ENCODE measurements around the gene FAM187B. TPM values are rescaled to one million over a fixed set of nuclear protein-coding genes. Genes with fewer than 3 reads are reported as not detected.
A peak's percentile ranks its signal among the peaks of the same experiment; 100 is the strongest.

The FAM187B gene
- total and polyA plus RNA-seq, 4 donors, result 0.20 to 0.28 TPM; not detected in 2

DNA sequence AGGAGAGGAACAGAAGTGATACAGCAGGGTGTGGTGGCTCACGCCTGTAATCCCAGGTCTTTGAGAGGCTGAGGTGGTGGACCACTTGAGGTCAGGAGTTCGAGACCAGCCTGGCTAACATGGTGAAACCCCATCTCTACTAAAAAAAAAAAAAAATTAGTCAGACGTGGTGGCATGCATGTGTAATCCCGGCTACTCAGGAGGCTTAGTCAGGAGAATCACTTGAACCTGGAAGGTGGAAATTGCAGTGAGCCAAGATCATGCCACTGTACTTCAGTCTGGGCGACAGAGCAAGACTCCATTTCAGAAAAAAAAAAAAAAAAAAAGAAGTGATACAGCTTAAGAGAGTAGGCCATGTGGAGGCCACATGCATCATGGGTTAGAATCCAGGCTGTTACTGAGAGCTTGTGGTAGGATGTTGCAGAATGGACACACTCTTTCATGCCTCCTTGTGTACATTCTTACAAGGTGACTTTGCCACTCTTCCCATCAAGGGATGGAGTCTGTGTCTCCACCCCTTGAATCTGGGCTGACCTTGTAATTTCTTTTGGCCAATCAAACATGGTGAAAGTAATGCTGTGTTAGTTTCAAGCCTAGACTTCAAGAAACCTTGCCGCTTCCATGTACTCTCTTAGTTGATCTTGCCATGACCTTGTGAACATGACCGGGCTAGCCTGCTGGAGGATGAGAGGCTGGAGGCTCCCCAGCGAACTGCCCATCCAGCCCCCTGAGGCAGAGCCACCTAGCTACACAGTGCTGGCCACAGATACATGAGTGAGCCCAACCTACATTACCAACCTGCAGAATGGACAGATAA lies 12.3 kb downstream of the FAM187B start:
- Histone ChIP-seq H3K4me3 (no peak overlapping the region), H3K36me3 (ENCODE audit: control insufficient read depth in 4 of 4, insufficient read depth in 4 of 4, low read length in 4 of 4) (no peaks in the 10 kb centered on the region), H3K4me1 (ENCODE audit: control insufficient read depth in 5 of 5, insufficient read depth in 5 of 5, low read length in 5 of 5) (peaks cover 0 to 14% (median 3%) of the 10 kb centered on the region in 5 donors), H3K9ac (ENCODE audit: insufficient read depth in 1 of 2, low read length in 2 of 2) (no peak overlapping the region), H3K9me3 (ENCODE audit: control insufficient read depth in 4 of 4, insufficient read depth in 3 of 4, low read length in 3 of 4) (peaks cover 0 to 4% (median 1%) of the 10 kb centered on the region in 4 donors), H3K27me3 (ENCODE audit: control insufficient read depth in 3 of 3, insufficient read depth in 3 of 3, low read length in 2 of 3) (no peaks in the 10 kb centered on the region), H3K27ac (ENCODE audit: low read depth in 1 of 2, low read length in 1 of 2) (no peak overlapping the region)
- 78 to 81% methylated on average over 8 of the region's 8 CpGs for WGBS, 2 donors
- ATAC-seq (ENCODE audit: insufficient read depth, low FRiP score), result no peak
- TF ChIP-seq, protein P1, sequence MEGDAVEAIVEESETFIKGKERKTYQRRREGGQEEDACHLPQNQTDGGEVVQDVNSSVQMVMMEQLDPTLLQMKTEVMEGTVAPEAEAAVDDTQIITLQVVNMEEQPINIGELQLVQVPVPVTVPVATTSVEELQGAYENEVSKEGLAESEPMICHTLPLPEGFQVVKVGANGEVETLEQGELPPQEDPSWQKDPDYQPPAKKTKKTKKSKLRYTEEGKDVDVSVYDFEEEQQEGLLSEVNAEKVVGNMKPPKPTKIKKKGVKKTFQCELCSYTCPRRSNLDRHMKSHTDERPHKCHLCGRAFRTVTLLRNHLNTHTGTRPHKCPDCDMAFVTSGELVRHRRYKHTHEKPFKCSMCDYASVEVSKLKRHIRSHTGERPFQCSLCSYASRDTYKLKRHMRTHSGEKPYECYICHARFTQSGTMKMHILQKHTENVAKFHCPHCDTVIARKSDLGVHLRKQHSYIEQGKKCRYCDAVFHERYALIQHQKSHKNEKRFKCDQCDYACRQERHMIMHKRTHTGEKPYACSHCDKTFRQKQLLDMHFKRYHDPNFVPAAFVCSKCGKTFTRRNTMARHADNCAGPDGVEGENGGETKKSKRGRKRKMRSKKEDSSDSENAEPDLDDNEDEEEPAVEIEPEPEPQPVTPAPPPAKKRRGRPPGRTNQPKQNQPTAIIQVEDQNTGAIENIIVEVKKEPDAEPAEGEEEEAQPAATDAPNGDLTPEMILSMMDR (IDR thresholded peaks at IDR 0.05; ENCODE audit: control extremely low read depth, extremely low read depth), result no peak
- no peak for DNase-seq

DNA sequence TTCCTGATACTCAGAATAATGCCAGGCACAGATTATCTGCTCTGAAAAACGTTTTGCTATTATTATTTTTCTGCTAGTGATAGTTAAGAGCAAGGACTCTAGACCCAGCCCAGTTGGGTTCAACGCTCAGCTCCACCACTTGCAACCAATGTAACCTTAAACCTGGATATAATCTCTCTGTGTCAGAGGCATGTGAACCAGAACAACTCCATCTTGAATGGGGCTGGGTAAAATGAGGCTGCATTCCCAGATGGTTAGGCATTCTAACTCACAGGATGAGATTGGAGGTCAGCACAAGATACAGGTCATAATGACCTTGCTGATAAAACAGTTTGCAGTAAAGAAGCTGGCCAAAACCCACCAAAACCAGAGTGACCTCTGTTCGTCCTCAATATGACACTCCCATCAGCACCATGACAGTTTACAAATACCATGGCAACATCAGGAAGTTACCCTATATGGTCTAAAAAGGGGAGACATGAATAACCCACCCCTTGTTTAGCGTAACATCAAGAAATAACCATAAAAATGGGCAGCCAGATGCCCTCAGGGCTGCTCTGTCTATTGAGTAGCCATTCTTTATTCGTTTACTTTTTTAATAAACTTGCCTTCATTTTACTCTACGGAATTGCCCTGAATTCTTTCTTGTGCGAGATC lies 13.6 kb downstream of the FAM187B start:
- TF ChIP-seq, protein P1 (IDR thresholded peaks at IDR 0.05; ENCODE audit: control extremely low read depth, extremely low read depth), result no peak
- Histone ChIP-seq H3K9me3 (ENCODE audit: control insufficient read depth in 4 of 4, insufficient read depth in 3 of 4, low read length in 3 of 4) (peaks cover 0 to 4% (median 1%) of the 10 kb centered on the region in 4 donors), H3K36me3 (ENCODE audit: control insufficient read depth in 4 of 4, insufficient read depth in 4 of 4, low read length in 4 of 4) (no peaks in the 10 kb centered on the region), H3K4me3 (no peak overlapping the region), H3K27me3 (ENCODE audit: control insufficient read depth in 3 of 3, insufficient read depth in 3 of 3, low read length in 2 of 3) (no peaks in the 10 kb centered on the region), H3K4me1 (ENCODE audit: control insufficient read depth in 5 of 5, insufficient read depth in 5 of 5, low read length in 5 of 5) (peaks cover 0 to 12% (median 3%) of the 10 kb centered on the region in 5 donors), H3K27ac (ENCODE audit: low read depth in 1 of 2, low read length in 1 of 2) (no peak overlapping the region), H3K9ac (ENCODE audit: insufficient read depth in 1 of 2, low read length in 2 of 2) (no peak overlapping the region)
- WGBS, 2 donors, result 78 to 80% methylated on average over 7 of the region's 7 CpGs
- no peak for DNase-seq
- no peak for ATAC-seq (ENCODE audit: insufficient read depth, low FRiP score)

DNA sequence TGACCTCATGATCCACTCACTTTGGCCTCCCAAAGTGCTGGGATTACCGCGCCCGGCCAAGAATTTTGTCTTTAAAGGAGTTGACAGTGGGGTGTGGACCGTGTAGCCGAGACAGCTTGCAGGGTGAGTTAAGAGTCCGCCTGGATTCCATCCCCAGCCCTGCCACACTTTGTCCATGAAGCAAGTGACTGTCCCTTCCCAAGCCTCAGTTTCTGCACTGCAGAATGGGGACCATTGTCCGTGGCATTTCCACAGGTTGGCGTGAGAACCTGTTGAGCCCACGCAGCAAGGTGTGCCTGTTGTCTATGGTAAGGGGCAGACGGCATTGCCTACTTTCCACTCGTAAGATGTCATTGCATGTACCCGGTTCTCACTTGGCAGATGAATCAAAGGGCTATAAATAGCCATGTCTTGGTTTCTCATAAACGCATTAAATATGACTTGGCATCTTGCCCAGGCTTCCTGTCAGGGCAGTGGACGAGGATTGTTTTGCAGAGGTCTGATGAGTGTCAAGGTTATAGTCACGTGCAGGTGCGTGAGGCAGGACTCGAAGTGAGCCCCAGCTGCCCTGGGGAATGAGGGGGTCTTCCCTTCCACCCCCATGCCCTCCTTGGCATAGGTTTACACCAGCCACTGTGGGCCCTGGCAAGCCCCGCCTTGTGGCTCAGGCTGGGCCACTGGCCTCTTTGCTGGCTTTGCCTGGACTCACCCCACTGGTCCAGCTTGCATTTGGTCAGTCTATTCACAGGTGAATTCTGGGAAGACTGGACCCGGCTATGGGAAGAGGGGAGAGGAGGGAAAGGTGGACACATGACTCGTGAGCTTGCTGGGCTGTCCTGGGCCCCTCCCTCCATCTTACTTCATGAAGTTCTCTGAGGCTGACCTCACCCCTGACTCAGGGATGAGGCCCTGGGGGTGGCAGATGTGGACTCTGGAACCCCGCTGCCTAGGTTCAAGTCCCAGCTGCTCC lies 14.6 kb downstream of the FAM187B start:
- TF ChIP-seq, protein P1 (IDR thresholded peaks at IDR 0.05; ENCODE audit: control extremely low read depth, extremely low read depth), result no peak
- no peaks in the 10 kb centered on the region for H3K36me3 ChIP-seq (ENCODE audit: control insufficient read depth in 4 of 4, insufficient read depth in 4 of 4, low read length in 4 of 4)
- peak; percentile 55 for ATAC-seq (ENCODE audit: insufficient read depth, low FRiP score)
- peaks cover 0 to 3% (median under 1%) of the 10 kb centered on the region in 4 donors for H3K9me3 ChIP-seq (ENCODE audit: control insufficient read depth in 4 of 4, insufficient read depth in 3 of 4, low read length in 3 of 4)
- H3K27me3 ChIP-seq (ENCODE audit: control insufficient read depth in 3 of 3, insufficient read depth in 3 of 3, low read length in 2 of 3), result no peaks in the 10 kb centered on the region
- H3K9ac ChIP-seq (ENCODE audit: insufficient read depth in 1 of 2, low read length in 2 of 2), result no peak overlapping the region
- WGBS, 2 donors, result 13 to 16% methylated on average over 21 of the region's 21 CpGs
- no peak overlapping the region for H3K4me3 ChIP-seq
- DNase-seq, result peak; percentile 65 to 93 (median 83)
- peak overlapping the region; percentile 52 to 63 for H3K27ac ChIP-seq (ENCODE audit: low read depth in 1 of 2, low read length in 1 of 2)
- peaks cover 0 to 12% (median 3%) of the 10 kb centered on the region in 5 donors for H3K4me1 ChIP-seq (ENCODE audit: control insufficient read depth in 5 of 5, insufficient read depth in 5 of 5, low read length in 5 of 5)

Data from lung (tissue), 12 donors.